Measurements from ENCODE around the gene CKB.

DNA sequence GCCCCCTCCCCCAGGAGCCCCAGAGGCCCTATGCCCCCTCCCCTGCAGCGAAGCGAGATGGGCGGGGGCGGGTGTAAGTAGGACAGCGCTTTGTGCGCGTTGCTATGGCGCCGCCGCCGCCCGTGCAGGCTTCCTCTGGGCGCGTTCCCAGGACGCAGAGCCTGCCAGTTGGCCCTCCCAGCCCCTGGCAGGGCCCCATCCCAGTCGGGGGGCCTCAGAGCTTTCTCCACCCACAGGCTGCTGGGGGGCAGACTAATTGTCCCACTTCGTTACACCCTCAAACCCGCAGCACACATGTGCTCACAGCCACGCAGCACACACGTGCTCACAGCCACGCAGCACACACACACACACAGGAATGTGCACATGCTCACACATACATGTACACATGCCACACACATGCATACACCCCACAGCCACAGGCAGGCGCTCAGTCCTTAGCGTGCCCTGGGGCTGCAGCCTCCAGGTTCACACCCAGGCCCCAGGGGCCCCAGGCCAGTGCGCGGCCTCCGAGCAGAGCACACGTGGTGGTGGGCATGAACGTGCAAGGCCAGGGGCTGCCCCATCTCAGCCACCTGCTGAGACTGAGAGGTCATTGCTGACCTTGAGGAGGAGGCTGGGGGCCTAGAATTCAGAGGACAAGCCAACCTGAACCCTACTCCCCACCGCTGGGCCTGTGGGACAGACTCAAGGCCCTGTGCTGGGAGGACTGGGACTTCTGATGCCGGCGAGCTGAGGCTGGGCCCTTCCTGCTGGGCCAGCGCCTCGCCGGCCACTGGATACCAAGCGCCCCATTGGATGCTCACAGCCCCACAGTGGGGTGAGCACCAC, 22.0 kb upstream of the CKB start:
- TF ChIP-seq, protein P1, sequence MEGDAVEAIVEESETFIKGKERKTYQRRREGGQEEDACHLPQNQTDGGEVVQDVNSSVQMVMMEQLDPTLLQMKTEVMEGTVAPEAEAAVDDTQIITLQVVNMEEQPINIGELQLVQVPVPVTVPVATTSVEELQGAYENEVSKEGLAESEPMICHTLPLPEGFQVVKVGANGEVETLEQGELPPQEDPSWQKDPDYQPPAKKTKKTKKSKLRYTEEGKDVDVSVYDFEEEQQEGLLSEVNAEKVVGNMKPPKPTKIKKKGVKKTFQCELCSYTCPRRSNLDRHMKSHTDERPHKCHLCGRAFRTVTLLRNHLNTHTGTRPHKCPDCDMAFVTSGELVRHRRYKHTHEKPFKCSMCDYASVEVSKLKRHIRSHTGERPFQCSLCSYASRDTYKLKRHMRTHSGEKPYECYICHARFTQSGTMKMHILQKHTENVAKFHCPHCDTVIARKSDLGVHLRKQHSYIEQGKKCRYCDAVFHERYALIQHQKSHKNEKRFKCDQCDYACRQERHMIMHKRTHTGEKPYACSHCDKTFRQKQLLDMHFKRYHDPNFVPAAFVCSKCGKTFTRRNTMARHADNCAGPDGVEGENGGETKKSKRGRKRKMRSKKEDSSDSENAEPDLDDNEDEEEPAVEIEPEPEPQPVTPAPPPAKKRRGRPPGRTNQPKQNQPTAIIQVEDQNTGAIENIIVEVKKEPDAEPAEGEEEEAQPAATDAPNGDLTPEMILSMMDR (conservative IDR thresholded peaks at IDR 0.05; ENCODE audit: low read length) = no peak
- TF ChIP-seq EZH2phosphoT487 (IDR thresholded peaks at IDR 0.05; ENCODE audit: borderline replicate concordance, low read depth, low read length) = no peak

All from OCI-LY7 (cell line).